Endothelial cell (in vitro differentiated cells): ENCODE data around the gene IL10. TPM values are rescaled to one million over a fixed set of nuclear protein-coding genes. Genes with fewer than 3 reads are reported as not detected.
A peak's percentile ranks its signal among the peaks of the same experiment; 100 is the strongest.

Source experiments
- DNase-seq: peaks from one replicate; pipeline ENCODE4 v3.0.0; 2021; ENCODE audit warnings: low spot score
- H3K27ac Mint-ChIP-seq: one replicate; pipeline ENCODE4 v1.8.0; 2021; ENCODE audit warnings: mixed read lengths, inconsistent platforms; ENCODE audit not compliant: unreplicated experiment
- H3K27me3 Mint-ChIP-seq: one replicate; pipeline ENCODE4 v1.8.0; 2021; ENCODE audit warnings: mild to moderate bottlenecking, moderate library complexity, mixed read lengths, inconsistent platforms; ENCODE audit not compliant: unreplicated experiment
- H3K36me3 Mint-ChIP-seq: one replicate; pipeline ENCODE4 v1.8.0; 2021; ENCODE audit warnings: mild to moderate bottlenecking, low read depth, mixed read lengths, inconsistent platforms; ENCODE audit not compliant: unreplicated experiment
- H3K4me1 Mint-ChIP-seq: one replicate; pipeline ENCODE4 v1.8.0; 2021; ENCODE audit warnings: mild to moderate bottlenecking, mixed read lengths, inconsistent platforms; ENCODE audit not compliant: unreplicated experiment
- H3K4me3 Mint-ChIP-seq: one replicate; pipeline ENCODE4 v1.8.0; 2021; ENCODE audit warnings: mild to moderate bottlenecking, mixed read lengths, inconsistent platforms; ENCODE audit not compliant: unreplicated experiment
- H3K9me3 Mint-ChIP-seq: one replicate; pipeline ENCODE4 v1.8.0; 2021; ENCODE audit warnings: mixed read lengths, inconsistent platforms; ENCODE audit not compliant: unreplicated experiment
- total RNA-seq: library from RNA; stranded (reverse); fragmentation: NEBNext Ultra II Directional; extraction: Animal tissue kit (Norgen Biotek cat#: 25700); gene quantifications from one replicate; pipeline ENCODE4 v1.2.1, GENCODE V29; 2021; ENCODE audit not compliant: unreplicated experiment
- TF ChIP-seq, protein P1 (sequence below): fragments of 200-600 bp; sonication (generic); IDR thresholded peaks from one replicate; pipeline ENCODE4 v1.5.0; 2021; ENCODE audit warnings: antibody characterized with exemption; ENCODE audit not compliant: unreplicated experiment

The IL10 gene
- total RNA-seq, 1 donor from 2014 or later = not detected

DNA sequence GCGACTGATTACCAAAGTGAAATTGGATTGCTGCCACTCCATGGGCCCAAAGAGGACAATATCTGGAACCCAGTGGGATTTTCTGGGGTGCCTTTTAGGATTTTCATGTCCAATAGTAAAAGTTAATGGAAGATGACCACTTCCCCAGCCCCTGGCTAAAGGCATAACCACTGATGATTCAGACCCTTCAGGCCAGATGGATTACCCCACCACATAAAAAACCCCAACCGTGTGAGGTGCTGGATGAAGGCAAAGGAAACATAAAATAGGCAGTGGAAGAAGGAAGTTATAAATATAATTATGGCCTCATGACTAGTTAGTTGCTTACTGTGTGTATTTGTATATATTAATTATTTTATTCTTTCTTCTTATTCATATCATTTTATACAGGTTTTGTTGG lies 40.2 kb upstream of the IL10 start:
- DNase-seq = no peak
- Mint-ChIP-seq H3K27ac (no peak overlapping the region), H3K27me3 (peaks cover 2% of the 10 kb centered on the region), H3K9me3 (no peaks in the 10 kb centered on the region), H3K36me3 (no peaks in the 10 kb centered on the region), H3K4me3 (no peak overlapping the region), H3K4me1 (no peaks in the 10 kb centered on the region)
- TF ChIP-seq, protein P1, sequence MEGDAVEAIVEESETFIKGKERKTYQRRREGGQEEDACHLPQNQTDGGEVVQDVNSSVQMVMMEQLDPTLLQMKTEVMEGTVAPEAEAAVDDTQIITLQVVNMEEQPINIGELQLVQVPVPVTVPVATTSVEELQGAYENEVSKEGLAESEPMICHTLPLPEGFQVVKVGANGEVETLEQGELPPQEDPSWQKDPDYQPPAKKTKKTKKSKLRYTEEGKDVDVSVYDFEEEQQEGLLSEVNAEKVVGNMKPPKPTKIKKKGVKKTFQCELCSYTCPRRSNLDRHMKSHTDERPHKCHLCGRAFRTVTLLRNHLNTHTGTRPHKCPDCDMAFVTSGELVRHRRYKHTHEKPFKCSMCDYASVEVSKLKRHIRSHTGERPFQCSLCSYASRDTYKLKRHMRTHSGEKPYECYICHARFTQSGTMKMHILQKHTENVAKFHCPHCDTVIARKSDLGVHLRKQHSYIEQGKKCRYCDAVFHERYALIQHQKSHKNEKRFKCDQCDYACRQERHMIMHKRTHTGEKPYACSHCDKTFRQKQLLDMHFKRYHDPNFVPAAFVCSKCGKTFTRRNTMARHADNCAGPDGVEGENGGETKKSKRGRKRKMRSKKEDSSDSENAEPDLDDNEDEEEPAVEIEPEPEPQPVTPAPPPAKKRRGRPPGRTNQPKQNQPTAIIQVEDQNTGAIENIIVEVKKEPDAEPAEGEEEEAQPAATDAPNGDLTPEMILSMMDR = no peak

DNA sequence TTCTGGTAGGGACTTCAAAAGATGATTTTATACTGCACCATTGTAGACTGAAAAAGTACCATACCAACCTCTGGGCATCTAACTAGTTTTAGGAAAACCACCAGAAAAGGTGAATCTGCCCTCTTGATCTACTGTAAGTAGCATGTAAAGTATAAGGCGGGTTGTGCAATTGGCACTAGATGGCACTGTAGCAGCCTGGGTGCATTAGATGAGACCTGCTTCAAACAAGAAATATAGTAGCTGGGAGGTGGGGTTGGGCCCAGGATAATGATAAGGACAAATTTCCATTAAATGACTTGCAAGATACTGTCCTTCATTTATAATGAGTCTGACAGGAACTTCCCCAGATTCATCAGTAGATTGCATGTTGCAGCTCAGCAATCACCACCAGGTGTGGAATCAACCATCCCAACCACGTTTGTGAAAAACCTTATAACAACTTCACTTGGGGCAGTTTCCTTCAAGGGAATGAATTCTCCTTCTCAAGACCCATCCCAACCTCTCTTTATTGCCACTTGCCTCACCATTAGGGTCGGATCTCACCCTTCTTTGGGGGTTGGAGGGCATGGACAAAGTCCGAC lies 37.3 kb upstream of the IL10 start:
- TF ChIP-seq, protein P1 = no peak
- Mint-ChIP-seq H3K27ac (no peak overlapping the region), H3K9me3 (no peaks in the 10 kb centered on the region), H3K4me3 (no peak overlapping the region), H3K27me3 (peaks cover 2% of the 10 kb centered on the region), H3K4me1 (no peaks in the 10 kb centered on the region), H3K36me3 (no peaks in the 10 kb centered on the region)
- peak; percentile 13 for DNase-seq

- TF ChIP-seq, protein P1 = no peak
- no peaks in the 10 kb centered on the region for H3K36me3 Mint-ChIP-seq
- DNase-seq = peak; percentile 39
- H3K4me3 Mint-ChIP-seq = no peak overlapping the region
- H3K9me3 Mint-ChIP-seq = no peaks in the 10 kb centered on the region
- H3K27ac Mint-ChIP-seq = no peak overlapping the region
- H3K4me1 Mint-ChIP-seq = peaks cover 8% of the 10 kb centered on the region
- H3K27me3 Mint-ChIP-seq = peaks cover 2% of the 10 kb centered on the region
These were observed 36.3 kb upstream of the IL10 start for GRCh38 chr1:206808615-206809014.

DNA sequence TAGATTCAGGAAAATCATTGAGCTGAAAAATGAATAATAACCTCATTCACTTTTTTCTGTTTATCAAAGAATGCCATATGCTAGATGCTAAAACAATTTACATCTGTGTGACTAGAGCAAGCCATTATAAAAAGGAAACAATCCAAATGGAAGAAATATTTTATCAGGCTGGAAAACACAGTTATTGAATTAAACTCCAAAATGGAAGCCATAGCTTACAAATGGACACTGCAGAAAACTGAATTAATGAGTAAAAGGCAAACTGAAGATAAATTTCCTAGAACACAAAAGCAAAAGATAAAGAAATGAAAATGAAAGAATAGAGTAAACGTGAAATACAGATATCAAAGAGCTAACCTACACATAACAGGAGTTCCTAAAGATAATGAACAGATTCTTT lies 33.1 kb upstream of the IL10 start:
- DNase-seq = no peak
- peaks cover 13% of the 10 kb centered on the region for H3K4me1 Mint-ChIP-seq
- TF ChIP-seq, protein P1 = no peak
- H3K27me3 Mint-ChIP-seq = peaks cover 5% of the 10 kb centered on the region
- H3K4me3 Mint-ChIP-seq = no peak overlapping the region
- no peaks in the 10 kb centered on the region for H3K36me3 Mint-ChIP-seq
- no peaks in the 10 kb centered on the region for H3K9me3 Mint-ChIP-seq
- H3K27ac Mint-ChIP-seq = no peak overlapping the region

GRCh38 chr1:206804156-206804737 lies 32.0 kb upstream of the IL10 start:
- no peak overlapping the region for H3K4me3 Mint-ChIP-seq
- H3K27ac Mint-ChIP-seq = no peak overlapping the region
- peaks cover 13% of the 10 kb centered on the region for H3K4me1 Mint-ChIP-seq
- no peaks in the 10 kb centered on the region for H3K36me3 Mint-ChIP-seq
- DNase-seq = no peak
- H3K27me3 Mint-ChIP-seq = peaks cover 5% of the 10 kb centered on the region
- TF ChIP-seq, protein P1 = no peak
- no peaks in the 10 kb centered on the region for H3K9me3 Mint-ChIP-seq
